GM12878 (cell line): ENCODE data around the gene PRDX3. TPM values are rescaled to one million over a fixed set of nuclear protein-coding genes. Genes with fewer than 3 reads are reported as not detected.

ENCODE experiments used
- ATAC-seq: fragments of 200-7000 bp; cut with Tn5 transposase; 3 replicates; pipeline ENCODE4 v1.9.1; 2020; ENCODE audit warnings: mild to moderate bottlenecking, moderate library complexity
- BruUV-seq: library from RNA; stranded (reverse); fragments of 400-500 nt; replicated peaks from 2 replicates; lab custom pipeline; 2021; lab: Mats Ljungman, UMichigan
- CTCF ChIA-PET: fragments of 300-600 bp; sonication (Branson Sonifier 250); formaldehyde crosslinking; extraction: SDS; loops from one replicate; lab custom pipeline; 2021; ENCODE audit warnings: inconsistent platforms; lab: Yijun Ruan, JAX
- POLR2A ChIA-PET: fragments of 350-600 bp; formaldehyde crosslinking; extraction: SDS; loops from one replicate; lab custom pipeline; 2021; ENCODE audit warnings: inconsistent platforms; lab: Charles Lee
- RAD21 ChIA-PET: fragments of 300-600 bp; sonication (Branson Sonifier 250); formaldehyde crosslinking; loops from one replicate; lab custom pipeline; 2023; ENCODE audit warnings: antibody characterized with exemption; ENCODE audit not compliant: unreplicated experiment; lab: Charles Lee
- SMC1A ChIA-PET: fragments of 300-600 bp; sonication (Branson Sonifier 250); formaldehyde crosslinking; loops from one replicate; lab custom pipeline; 2023; ENCODE audit not compliant: unreplicated experiment, uncharacterized antibody; lab: Charles Lee
- DNase-seq: peaks from one replicate; pipeline ENCODE4 v3.0.0-alpha.2; 2011; ENCODE audit warnings: low read depth, low spot score
- FAIRE-seq: peaks from 3 replicates; lab custom pipeline; 2011; peaks lifted over from hg19 to GRCh38; lab: Jason Lieb, UNC
- H2AFZ ChIP-seq: 2 replicates; pipeline ENCODE4 v1.6.0; 2011; ENCODE audit warnings: low read depth, low read length, control low read depth; ENCODE audit not compliant: control insufficient read depth
- H3K27ac ChIP-seq: 2 replicates; pipeline ENCODE4 v1.5.1; 2011; ENCODE audit warnings: control low read depth; ENCODE audit not compliant: control insufficient read depth, insufficient read depth
- H3K27me3 ChIP-seq, 2 experiments: replicated peaks in 1 of 2; 2 replicates each; pipeline versions ENCODE4 v1.6.0 to v1.6.1; 2011; ENCODE audit warnings: low read length in 1 of 2; ENCODE audit not compliant: control insufficient read depth in 2 of 2, insufficient read depth in 2 of 2
- H3K36me3 ChIP-seq, 2 experiments: 2 replicates each; pipeline ENCODE4 v1.5.1; 2011; ENCODE audit warnings: low read length in 1 of 2; ENCODE audit not compliant: control insufficient read depth in 2 of 2, insufficient read depth in 2 of 2
- H3K4me1 ChIP-seq: 2 replicates; pipeline ENCODE4 v1.6.1; 2011; ENCODE audit warnings: mild to moderate bottlenecking, low read length, moderate library complexity, mixed read lengths; ENCODE audit not compliant: control insufficient read depth, insufficient read depth
- H3K4me2 ChIP-seq: 2 replicates; pipeline ENCODE4 v1.6.0; 2011; ENCODE audit warnings: control low read depth; ENCODE audit not compliant: control insufficient read depth, insufficient read depth
- H3K4me3 ChIP-seq: fragments of 200-600 bp; sonication (generic); 2 replicates; pipeline ENCODE4 v1.5.1; 2016
- H3K79me2 ChIP-seq: 2 replicates; pipeline ENCODE4 v1.6.0; 2011; ENCODE audit warnings: low read length; ENCODE audit not compliant: control insufficient read depth, insufficient read depth
- H3K9ac ChIP-seq: 2 replicates; pipeline ENCODE4 v1.8.0; 2011; ENCODE audit warnings: low read length, control low read depth, mixed read lengths; ENCODE audit not compliant: control insufficient read depth, insufficient read depth
- H3K9me3 ChIP-seq: replicated peaks from 3 replicates; pipeline ENCODE4 v1.5.1; 2011; ENCODE audit warnings: mild to moderate bottlenecking, low read length; ENCODE audit not compliant: control insufficient read depth, insufficient read depth
- H4K20me1 ChIP-seq: 2 replicates; pipeline ENCODE4 v1.6.0; 2011; ENCODE audit not compliant: control insufficient read depth, insufficient read depth
- NR2F1 ChIP-seq: fragments of 450-650 bp; conservative IDR thresholded peaks from 2 replicates; pipeline ENCODE4 v1.6.1; 2017; ENCODE audit warnings: mild to moderate bottlenecking
- WGBS: methylation state at CpG from one replicate; pipeline ENCODE4 v1.1.6; 2016; ENCODE audit warnings: low lambda C conversion rate; ENCODE audit not compliant: insufficient replicate concordance, insufficient coverage; ENCODE audit errors: missing lambda C conversion rate; 5-methylcytosine and 5-hydroxymethylcytosine counted together
- in situ Hi-C: fragments of 300-500 bp; cut with MboI; formaldehyde crosslinking; loops from 9 replicates; pipeline ENCODE4 v1.14.3; 2018; ENCODE audit warnings: mixed read lengths
- intact Hi-C: fragments of 100-400 bp; cut with micrococcal nuclease; formaldehyde crosslinking; loops from one replicate; pipeline ENCODE4 v1.14.2; 2022; ENCODE audit not compliant: unreplicated experiment
- polyA plus RNA-seq, 11 experiments: library from polyadenylated mRNA; depleted of rRNA in 4 of 11; unstranded in 6 of 11; stranded (reverse) in 5 of 11; fragments of >200 nt; fragmentation: Nextera tagmentation in 4 of 11; fragmentation: Illumina TruSeq in 1 of 11; extraction: Ambion mirVana in 4 of 11; extraction: Trizol in 1 of 11; gene quantifications; 1 replicate in 1 of 11; 2 replicates in 10 of 11; pipeline versions ENCODE4 v1.2.1 to v1.2.3, GENCODE V29; 2011 to 2016; ENCODE audit warnings: inconsistent platforms in 2 of 11, missing spikeins in 2 of 11, low read depth in 1 of 11
- total RNA-seq, 4 experiments: library from RNA; depleted of rRNA in 3 of 4; stranded (reverse); fragments of >200 nt in 3 of 4; fragmentation: Illumina TruSeq in 1 of 4; extraction: Trizol in 1 of 4; gene quantifications; 2 replicates each; pipeline versions ENCODE4 v1.2.1 to v1.2.3, GENCODE V29; 2013 to 2021
- TF ChIP-seq, protein P1 (sequence below): fragments of 450-650 bp; IDR thresholded peaks from 2 replicates; pipeline ENCODE4 v1.6.1; 2017; ENCODE audit warnings: mild to moderate bottlenecking, moderate library complexity

PRDX3 gene
- total and polyA plus RNA-seq, 10 of the 15 experiments (the other 5 are each of a cell fraction or from before 2014, with no cell fraction given): 195 to 1,431 (median 398) TPM

- POLR2A ChIA-PET: no interaction called here
- 71% methylated on average over 4 of the region's 4 CpGs for WGBS
- intact Hi-C loops: no loop called here
These were observed 24.4 kb upstream of the PRDX3 start for GRCh38 chr10:119203006-119203405.

More at GRCh38 chr10:119203006-119203405, 24.4 kb upstream of the PRDX3 start:
- no peak overlapping the region for H3K4me2 ChIP-seq
- H4K20me1 ChIP-seq: no peaks in the 10 kb centered on the region
- FAIRE-seq: no peak
- no TSS peak for BruUV-seq
- no peaks in the 10 kb centered on the region for H3K36me3 ChIP-seq
- peaks cover 4% of the 10 kb centered on the region for H3K79me2 ChIP-seq
- no peak for ATAC-seq
- in situ Hi-C loops: no loop called here
- no peak for DNase-seq
- H3K27me3 ChIP-seq: no peaks in the 10 kb centered on the region
- ChIA-PET RAD21 (interaction anchor here (0.8 to 1.5 kb wide), 4 partner anchors 38 to 291 kb away, joined by 3 to 5 read pairs (median 3); partner anchors contain the start of gene SFXN4), CTCF (interaction anchor here (0.7 to 7.4 kb wide), 12 partner anchors 8 to 656 kb away, joined by 3 to 89 read pairs (median 3); partner anchors contain the start of gene RGS10)
- no peak overlapping the region for H3K27ac ChIP-seq
- no peaks in the 10 kb centered on the region for H3K9me3 ChIP-seq
- peaks cover 5% of the 10 kb centered on the region for H3K4me1 ChIP-seq
- H3K4me3 ChIP-seq: no peak overlapping the region
- no peak for TF ChIP-seq NR2F1
- TF ChIP-seq, protein P1, sequence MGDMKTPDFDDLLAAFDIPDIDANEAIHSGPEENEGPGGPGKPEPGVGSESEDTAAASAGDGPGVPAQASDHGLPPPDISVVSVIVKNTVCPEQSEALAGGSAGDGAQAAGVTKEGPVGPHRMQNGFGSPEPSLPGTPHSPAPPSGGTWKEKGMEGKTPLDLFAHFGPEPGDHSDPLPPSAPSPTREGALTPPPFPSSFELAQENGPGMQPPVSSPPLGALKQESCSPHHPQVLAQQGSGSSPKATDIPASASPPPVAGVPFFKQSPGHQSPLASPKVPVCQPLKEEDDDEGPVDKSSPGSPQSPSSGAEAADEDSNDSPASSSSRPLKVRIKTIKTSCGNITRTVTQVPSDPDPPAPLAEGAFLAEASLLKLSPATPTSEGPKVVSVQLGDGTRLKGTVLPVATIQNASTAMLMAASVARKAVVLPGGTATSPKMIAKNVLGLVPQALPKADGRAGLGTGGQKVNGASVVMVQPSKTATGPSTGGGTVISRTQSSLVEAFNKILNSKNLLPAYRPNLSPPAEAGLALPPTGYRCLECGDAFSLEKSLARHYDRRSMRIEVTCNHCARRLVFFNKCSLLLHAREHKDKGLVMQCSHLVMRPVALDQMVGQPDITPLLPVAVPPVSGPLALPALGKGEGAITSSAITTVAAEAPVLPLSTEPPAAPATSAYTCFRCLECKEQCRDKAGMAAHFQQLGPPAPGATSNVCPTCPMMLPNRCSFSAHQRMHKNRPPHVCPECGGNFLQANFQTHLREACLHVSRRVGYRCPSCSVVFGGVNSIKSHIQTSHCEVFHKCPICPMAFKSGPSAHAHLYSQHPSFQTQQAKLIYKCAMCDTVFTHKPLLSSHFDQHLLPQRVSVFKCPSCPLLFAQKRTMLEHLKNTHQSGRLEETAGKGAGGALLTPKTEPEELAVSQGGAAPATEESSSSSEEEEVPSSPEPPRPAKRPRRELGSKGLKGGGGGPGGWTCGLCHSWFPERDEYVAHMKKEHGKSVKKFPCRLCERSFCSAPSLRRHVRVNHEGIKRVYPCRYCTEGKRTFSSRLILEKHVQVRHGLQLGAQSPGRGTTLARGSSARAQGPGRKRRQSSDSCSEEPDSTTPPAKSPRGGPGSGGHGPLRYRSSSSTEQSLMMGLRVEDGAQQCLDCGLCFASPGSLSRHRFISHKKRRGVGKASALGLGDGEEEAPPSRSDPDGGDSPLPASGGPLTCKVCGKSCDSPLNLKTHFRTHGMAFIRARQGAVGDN: no peak
- TF ChIP-seq, all 136 proteins: peak for 0
- no peak overlapping the region for H2AFZ ChIP-seq
- no peak overlapping the region for H3K9ac ChIP-seq
- SMC1A ChIA-PET: interaction anchor here (0.6 to 4.6 kb wide), 8 partner anchors 13 to 287 kb away, joined by 3 to 22 read pairs (median 4); no protein-coding TSS in a partner anchor
